ENCODE measurements around the gene CYGB. TPM values are rescaled to one million over a fixed set of nuclear protein-coding genes. Genes with fewer than 3 reads are reported as not detected.

CYGB gene
- total RNA-seq, 1 experiment from 2014 or later = 1.6 TPM

- in situ Hi-C loops (cut with HindIII; ENCODE audit: low pct_unique_long_range_greater_than_20kb, low sequenced_read_pairs) = no loop called here
Observed at GRCh38 chr17:76497699-76497978, 39.9 kb downstream of the CYGB start.

GRCh38 chr17:76496464-76496863 is 41.0 kb downstream of the CYGB start:
- in situ Hi-C loops (cut with HindIII; ENCODE audit: low pct_unique_long_range_greater_than_20kb, low sequenced_read_pairs) = no loop called here
- DNase-seq (ENCODE audit: low read depth) = no peak

More at GRCh38 chr17:76497699-76497978, 39.9 kb downstream of the CYGB start:
- DNase-seq (ENCODE audit: low read depth) = no peak

- no peak for DNase-seq (ENCODE audit: low read depth)
- in situ Hi-C loops (cut with HindIII; ENCODE audit: low pct_unique_long_range_greater_than_20kb, low sequenced_read_pairs) = no loop called here
Observed at GRCh38 chr17:76495663-76496400, 41.7 kb downstream of the CYGB start.

- in situ Hi-C loops (cut with HindIII; ENCODE audit: low pct_unique_long_range_greater_than_20kb, low sequenced_read_pairs) = no loop called here
Observed at GRCh38 chr17:76493505-76494167, 43.9 kb downstream of the CYGB start.

GRCh38 chr17:76492989-76493501 is 44.5 kb downstream of the CYGB start:
- in situ Hi-C loops (cut with HindIII; ENCODE audit: low pct_unique_long_range_greater_than_20kb, low sequenced_read_pairs) = no loop called here
- DNase-seq (ENCODE audit: low read depth) = no peak

More at GRCh38 chr17:76493505-76494167, 43.9 kb downstream of the CYGB start:
- no peak for DNase-seq (ENCODE audit: low read depth)

- in situ Hi-C loops (cut with HindIII; ENCODE audit: low pct_unique_long_range_greater_than_20kb, low sequenced_read_pairs) = no loop called here
- DNase-seq (ENCODE audit: low read depth) = no peak
Observed at GRCh38 chr17:76492123-76492988, 45.2 kb downstream of the CYGB start.

GRCh38 chr17:76491271-76492122 is 46.0 kb downstream of the CYGB start:
- no peak for DNase-seq (ENCODE audit: low read depth)
- in situ Hi-C loops (cut with HindIII; ENCODE audit: low pct_unique_long_range_greater_than_20kb, low sequenced_read_pairs) = no loop called here

GRCh38 chr17:76490112-76490710 is 47.3 kb downstream of the CYGB start:
- no peak for DNase-seq (ENCODE audit: low read depth)
- in situ Hi-C loops (cut with HindIII; ENCODE audit: low pct_unique_long_range_greater_than_20kb, low sequenced_read_pairs) = no loop called here

- DNase-seq (ENCODE audit: low read depth) = no peak
- in situ Hi-C loops (cut with HindIII; ENCODE audit: low pct_unique_long_range_greater_than_20kb, low sequenced_read_pairs) = no loop called here
Observed at GRCh38 chr17:76487451-76488192, 49.9 kb downstream of the CYGB start.

- no peak for DNase-seq (ENCODE audit: low read depth)
- in situ Hi-C loops (cut with HindIII; ENCODE audit: low pct_unique_long_range_greater_than_20kb, low sequenced_read_pairs) = no loop called here
Observed at GRCh38 chr17:76485569-76485968, 51.9 kb downstream of the CYGB start.

- in situ Hi-C loops (cut with HindIII; ENCODE audit: low pct_unique_long_range_greater_than_20kb, low sequenced_read_pairs) = no loop called here
- DNase-seq (ENCODE audit: low read depth) = no peak
Observed at GRCh38 chr17:76484228-76484725, 53.2 kb downstream of the CYGB start.

GRCh38 chr17:76481071-76481655 is 56.3 kb downstream of the CYGB start:
- in situ Hi-C loops (cut with HindIII; ENCODE audit: low pct_unique_long_range_greater_than_20kb, low sequenced_read_pairs) = no loop called here
- no peak for DNase-seq (ENCODE audit: low read depth)

GRCh38 chr17:76480632-76481031 is 56.9 kb downstream of the CYGB start:
- in situ Hi-C loops (cut with HindIII; ENCODE audit: low pct_unique_long_range_greater_than_20kb, low sequenced_read_pairs) = no loop called here
- DNase-seq (ENCODE audit: low read depth) = no peak

GRCh38 chr17:76479515-76480060 is 57.9 kb downstream of the CYGB start:
- DNase-seq (ENCODE audit: low read depth) = no peak
- in situ Hi-C loops (cut with HindIII; ENCODE audit: low pct_unique_long_range_greater_than_20kb, low sequenced_read_pairs) = no loop called here

- in situ Hi-C loops (cut with HindIII; ENCODE audit: low pct_unique_long_range_greater_than_20kb, low sequenced_read_pairs) = no loop called here
- no peak for DNase-seq (ENCODE audit: low read depth)
Observed at GRCh38 chr17:76478730-76479514, 58.6 kb downstream of the CYGB start.

GRCh38 chr17:76478097-76478496 is 59.4 kb downstream of the CYGB start:
- DNase-seq (ENCODE audit: low read depth) = no peak
- in situ Hi-C loops (cut with HindIII; ENCODE audit: low pct_unique_long_range_greater_than_20kb, low sequenced_read_pairs) = no loop called here

Measured in Caki2 (cell line).